ENCODE measurements around the gene IGLL5. TPM values are rescaled to one million over a fixed set of nuclear protein-coding genes. Genes with fewer than 3 reads are reported as not detected.

The IGLL5 gene
- total RNA-seq, 1 donor from 2014 or later = not detected

DNA sequence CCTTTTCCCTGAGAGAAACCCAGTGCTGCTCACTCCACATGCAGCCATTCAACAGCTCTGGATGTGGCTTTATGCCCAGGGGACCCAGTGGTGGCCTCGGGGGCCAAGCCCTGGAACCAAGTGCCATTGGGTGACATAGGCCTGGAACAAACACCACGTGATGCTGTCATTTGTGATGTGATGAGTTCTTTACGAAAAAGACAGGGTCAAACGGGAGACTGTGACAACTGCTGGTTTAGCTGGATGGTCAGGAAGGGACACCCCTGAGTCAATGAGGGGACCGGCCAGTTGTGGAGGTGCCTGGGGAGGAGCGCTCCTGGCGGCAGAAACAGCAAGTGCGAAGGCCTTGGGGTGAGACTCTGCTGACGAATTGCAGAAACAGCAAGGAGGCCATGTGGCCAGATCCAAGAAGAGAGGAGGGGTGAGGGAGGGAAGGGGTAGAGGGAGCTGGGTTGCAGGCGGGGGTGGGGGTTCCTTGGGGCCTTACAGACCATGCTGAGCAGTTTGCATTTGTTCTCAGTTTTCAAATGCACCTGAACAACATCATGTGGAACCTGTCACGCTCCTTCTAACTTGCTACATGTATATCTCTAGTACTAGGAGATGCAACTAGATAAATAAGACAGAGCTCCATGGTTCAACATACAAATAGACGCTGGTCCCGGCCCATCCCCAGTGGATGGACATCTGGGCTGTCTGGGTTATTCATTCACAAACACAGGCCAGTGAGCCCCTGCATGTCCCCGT lies 56.1 kb downstream of the IGLL5 start:
- Mint-ChIP-seq H3K36me3 (no peaks in the 10 kb centered on the region), H3K9me3 (no peaks in the 10 kb centered on the region), H3K27ac (no peak overlapping the region), H3K4me3 (no peak overlapping the region), H3K27me3 (peaks cover 12% of the 10 kb centered on the region), H3K4me1 (ENCODE audit: unreplicated experiment) (peaks cover 4% of the 10 kb centered on the region)
- TF ChIP-seq CTCF (conservative IDR thresholded peaks at IDR 0.05) = no peak
- DNase-seq (ENCODE audit: extremely low spot score, unreplicated experiment) = peak; percentile 57

- peak; percentile 61 for DNase-seq (ENCODE audit: extremely low spot score, unreplicated experiment)
- Mint-ChIP-seq H3K27me3 (peaks cover 13% of the 10 kb centered on the region), H3K36me3 (no peaks in the 10 kb centered on the region), H3K4me3 (no peak overlapping the region), H3K4me1 (ENCODE audit: unreplicated experiment) (peaks cover 4% of the 10 kb centered on the region), H3K27ac (no peak overlapping the region), H3K9me3 (no peaks in the 10 kb centered on the region)
- TF ChIP-seq CTCF (conservative IDR thresholded peaks at IDR 0.05) = no peak
These were observed 56.8 kb downstream of the IGLL5 start for GRCh38 chr22:22944268-22944985.

- Mint-ChIP-seq H3K9me3 (no peaks in the 10 kb centered on the region), H3K27ac (no peak overlapping the region), H3K4me1 (ENCODE audit: unreplicated experiment) (peaks cover 4% of the 10 kb centered on the region), H3K36me3 (no peaks in the 10 kb centered on the region), H3K4me3 (no peak overlapping the region), H3K27me3 (peaks cover 13% of the 10 kb centered on the region)
- no peak for TF ChIP-seq CTCF (conservative IDR thresholded peaks at IDR 0.05)
- DNase-seq (ENCODE audit: extremely low spot score, unreplicated experiment) = peak; percentile 45
These were observed 57.6 kb downstream of the IGLL5 start for GRCh38 chr22:22945195-22945594.

Small RNAs within 50 kb of the gene (microRNA-seq; reads per million reads assigned to microRNA genes)
- gene MIR5571 = not detected

Other genes starting within 250 kb of the IGLL5 start
- not detected in 2 replicates for gene GGTLC2, start 243.2 kb upstream of the IGLL5 start, total RNA-seq (ENCODE audit: low replicate concordance)
- gene GNAZ, start 182.7 kb downstream of the IGLL5 start, total RNA-seq (ENCODE audit: low replicate concordance) = 8.7 and 14.4 TPM in 2 replicates

Data from type B pancreatic cell (in vitro differentiated cells).